ENCODE measurements around the gene KIRREL3.

The KIRREL3 gene

GRCh38 chr11:126782810-126783209 lies 217.8 kb downstream of the KIRREL3 start:
- no peak for DNase-seq (ENCODE audit: low spot score)

GRCh38 chr11:126781942-126782341 lies 218.6 kb downstream of the KIRREL3 start:
- no peak for DNase-seq (ENCODE audit: low spot score)

GRCh38 chr11:126776119-126776518 lies 224.5 kb downstream of the KIRREL3 start:
- no peak for DNase-seq (ENCODE audit: low spot score)

DNA sequence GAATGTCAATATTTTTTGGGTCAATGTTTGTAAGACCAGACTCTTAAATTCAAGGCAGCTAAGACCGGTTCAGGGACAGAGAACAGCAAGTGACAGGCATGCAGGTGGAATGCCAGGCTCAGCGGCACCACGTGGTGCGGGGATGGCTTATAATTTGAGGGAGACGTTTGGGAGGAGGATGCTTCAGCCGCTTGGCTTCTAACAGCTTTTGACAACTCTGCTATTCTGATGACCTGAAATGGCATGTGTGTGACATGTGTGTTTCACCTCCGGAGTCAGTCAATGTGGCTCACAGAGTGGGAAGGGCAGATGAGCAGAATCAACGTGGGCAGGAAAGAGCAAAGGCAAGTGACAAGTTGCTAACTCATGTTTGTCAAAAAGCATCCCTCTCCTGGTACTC lies 228.3 kb downstream of the KIRREL3 start:
- DNase-seq (ENCODE audit: low spot score) = no peak

- no peak for DNase-seq (ENCODE audit: low spot score)
Measured at GRCh38 chr11:126768702-126769101, 231.9 kb downstream of the KIRREL3 start.

- DNase-seq (ENCODE audit: low spot score) = no peak
Measured at GRCh38 chr11:126766440-126766839, 234.1 kb downstream of the KIRREL3 start.

GRCh38 chr11:126765196-126765595 lies 235.4 kb downstream of the KIRREL3 start:
- DNase-seq (ENCODE audit: low spot score) = no peak

DNA sequence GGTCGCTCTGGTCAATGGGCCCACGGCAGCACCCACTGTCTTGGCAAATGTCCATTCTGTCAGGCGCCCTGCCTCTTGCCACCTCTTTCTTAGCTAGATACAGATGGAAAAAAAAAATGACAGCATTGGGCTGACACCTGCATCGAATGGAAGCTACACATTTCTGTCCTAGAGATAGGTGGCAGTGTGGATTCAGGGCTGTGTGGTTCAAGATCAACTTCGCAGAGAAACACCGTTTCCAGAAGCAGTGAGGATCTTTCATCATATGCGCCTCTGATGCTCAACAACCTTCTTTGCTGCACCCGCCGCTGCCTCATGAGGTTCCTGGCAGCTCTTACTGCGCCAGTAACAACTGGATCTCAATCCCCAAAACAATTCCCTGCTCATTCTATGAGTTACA lies 236.3 kb downstream of the KIRREL3 start:
- no peak for DNase-seq (ENCODE audit: low spot score)

GRCh38 chr11:126756855-126757254 lies 243.7 kb downstream of the KIRREL3 start:
- DNase-seq (ENCODE audit: low spot score) = no peak

- DNase-seq (ENCODE audit: low spot score) = no peak
Measured at GRCh38 chr11:126756421-126756820, 244.1 kb downstream of the KIRREL3 start.

DNA sequence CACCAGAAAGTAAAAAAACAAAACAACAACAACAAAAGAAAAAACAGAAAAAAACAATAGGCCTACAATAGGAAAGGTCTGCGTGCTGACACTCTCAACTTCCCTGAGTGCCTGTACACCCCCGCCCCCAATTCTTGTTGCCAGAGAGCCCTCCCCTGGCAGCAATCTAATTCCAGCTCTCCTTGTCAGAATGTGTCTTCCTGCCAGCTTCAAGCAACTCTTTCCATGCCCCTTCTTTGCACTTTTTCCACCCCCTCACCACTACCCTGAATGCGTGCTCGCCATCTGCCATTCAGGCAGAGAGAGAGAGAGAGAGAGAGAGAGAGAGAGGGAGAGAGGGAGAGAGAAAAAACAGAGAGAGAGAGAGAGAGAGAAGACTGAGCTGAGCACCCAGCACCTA lies 245.0 kb downstream of the KIRREL3 start:
- DNase-seq (ENCODE audit: low spot score) = no peak

GRCh38 chr11:126754591-126755426 lies 245.8 kb downstream of the KIRREL3 start:
- no peak for DNase-seq (ENCODE audit: low spot score)

DNA sequence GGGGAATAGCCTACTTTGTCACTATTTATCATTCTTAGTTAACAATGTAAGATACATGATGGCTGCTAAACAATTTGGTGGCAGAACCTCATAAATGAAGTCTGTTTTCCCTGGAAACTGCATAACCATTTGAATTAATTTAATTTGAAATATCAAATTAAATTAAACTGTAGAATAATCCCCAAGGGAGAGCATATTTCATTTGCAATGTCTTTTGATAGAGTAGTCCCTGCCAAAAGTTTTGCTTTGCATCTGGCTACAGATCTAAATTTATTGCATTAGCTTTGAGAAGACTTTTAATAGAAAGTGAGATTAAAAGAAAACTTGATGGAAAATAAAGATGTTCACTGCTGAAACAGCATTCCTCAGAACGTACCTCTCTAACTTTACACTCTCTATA lies 246.6 kb downstream of the KIRREL3 start:
- DNase-seq (ENCODE audit: low spot score) = no peak

DNA sequence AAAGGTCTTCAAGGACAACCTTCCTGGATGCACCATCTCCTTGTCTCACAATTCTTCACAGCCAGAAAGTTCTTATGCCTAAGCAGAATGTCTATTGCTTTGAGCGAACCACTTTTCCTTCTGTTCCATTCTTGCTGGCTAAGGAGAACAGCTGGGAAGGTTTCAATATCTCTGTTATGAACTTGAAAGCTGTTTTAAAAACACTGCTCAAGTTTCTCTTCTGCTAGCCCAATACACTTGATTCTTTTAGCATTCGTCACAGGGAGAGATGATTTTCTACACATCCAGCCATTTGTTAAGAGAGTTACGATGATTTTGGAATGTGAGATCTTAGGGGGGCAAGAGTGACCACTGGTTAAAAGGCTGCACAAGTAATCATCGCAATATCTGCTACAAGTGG lies 249.3 kb downstream of the KIRREL3 start:
- DNase-seq (ENCODE audit: low spot score) = no peak

GRCh38 chr11:126748793-126749192 lies 251.8 kb downstream of the KIRREL3 start:
- no peak for DNase-seq (ENCODE audit: low spot score)

- no peak for DNase-seq (ENCODE audit: low spot score)
Measured at GRCh38 chr11:126748100-126748791, 252.3 kb downstream of the KIRREL3 start.

- DNase-seq (ENCODE audit: low spot score) = no peak
Measured at GRCh38 chr11:126747315-126747714, 253.3 kb downstream of the KIRREL3 start.

DNA sequence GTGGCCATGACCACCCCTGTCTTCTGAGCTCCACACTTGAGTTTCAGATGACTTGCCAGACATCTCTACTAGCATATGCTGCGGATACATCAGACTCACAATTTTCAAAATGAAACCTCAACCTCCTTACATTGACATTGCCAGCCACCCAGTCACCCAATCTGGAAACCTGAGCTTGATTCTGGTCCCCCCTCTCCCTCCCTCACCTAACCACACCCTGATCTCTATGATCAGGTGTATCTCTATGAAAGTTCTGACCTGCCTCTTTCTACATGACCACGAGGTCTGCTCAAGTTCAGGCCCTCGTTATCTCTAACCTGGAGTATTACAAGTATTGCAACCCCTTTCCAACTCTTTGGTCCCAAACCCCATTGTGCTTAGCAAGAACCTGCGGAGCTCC lies 254.1 kb downstream of the KIRREL3 start:
- DNase-seq (ENCODE audit: low spot score) = no peak

- DNase-seq (ENCODE audit: low spot score) = no peak
Measured at GRCh38 chr11:126744699-126745098, 255.9 kb downstream of the KIRREL3 start.

DNA sequence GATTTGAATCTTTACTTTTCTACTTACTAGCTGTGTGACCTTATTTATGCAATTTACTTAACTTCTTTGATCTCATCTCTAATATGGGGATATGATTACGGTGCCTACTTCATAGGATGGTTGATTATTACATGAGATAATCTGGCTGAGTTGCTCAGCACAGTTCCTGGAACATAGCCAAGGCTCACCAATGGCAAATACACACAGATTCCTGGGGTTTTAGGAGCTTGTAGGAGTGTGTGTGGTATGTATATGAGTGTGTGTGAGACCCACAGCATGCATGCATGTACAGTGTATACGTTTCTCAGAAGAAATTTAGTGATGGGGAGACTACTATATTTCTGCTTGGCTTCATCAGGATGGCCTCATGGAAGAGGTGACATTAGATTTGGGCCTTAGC lies 256.9 kb downstream of the KIRREL3 start:
- DNase-seq (ENCODE audit: low spot score) = no peak

DNA sequence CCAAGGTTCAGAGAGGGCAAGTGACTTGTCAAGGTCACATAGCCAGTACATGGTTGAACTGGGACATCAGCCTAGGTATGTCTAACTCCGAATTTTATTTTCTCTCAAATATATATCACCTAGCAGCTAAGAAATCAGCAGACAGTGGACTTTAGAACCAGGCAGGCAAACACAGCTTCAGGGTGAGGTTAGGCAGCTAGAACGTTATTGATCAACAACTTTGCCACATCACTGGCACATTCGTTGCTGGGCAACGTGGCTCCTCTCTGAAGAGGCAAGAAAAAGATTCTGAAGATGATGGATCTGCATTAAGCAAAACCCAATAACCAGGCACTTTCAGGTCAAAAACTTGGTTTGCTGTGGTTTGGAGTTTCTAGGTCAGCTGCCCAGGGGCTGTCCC lies 258.0 kb downstream of the KIRREL3 start:
- DNase-seq (ENCODE audit: low spot score) = no peak

- no peak for DNase-seq (ENCODE audit: low spot score)
Measured at GRCh38 chr11:126740846-126741245, 259.7 kb downstream of the KIRREL3 start.

- no peak for DNase-seq (ENCODE audit: low spot score)
Measured at GRCh38 chr11:126739499-126740145, 260.9 kb downstream of the KIRREL3 start.

Data from CD4-positive, alpha-beta T cell treated with Interleukin-2 at 100 ng/mL for 4 hours (primary cell).